OCI-LY1 (cell line): Measurements from ENCODE around the gene CRACR2B.

ENCODE experiments used
- H2AFZ ChIP-seq: fragments of 200-600 bp; sonication (generic), shearing (Covaris generic); 2 replicates; pipeline ENCODE4 v1.6.0; 2014; ENCODE audit warnings: antibody characterized with exemption, mild to moderate bottlenecking, low read length
- H3F3A ChIP-seq: fragments of 200-600 bp; sonication (generic), shearing (Covaris generic); 2 replicates; pipeline ENCODE4 v1.6.0; 2014; ENCODE audit warnings: mild to moderate bottlenecking, antibody characterized with exemption, low read length, moderate library complexity; ENCODE audit not compliant: insufficient read depth
- H3K27ac ChIP-seq: fragments of 200-600 bp; sonication (generic); 2 replicates; pipeline ENCODE4 v1.5.1; 2014; ENCODE audit warnings: low read length, mixed run types, mild to moderate bottlenecking, low read depth; ENCODE audit not compliant: poor library complexity, severe bottlenecking
- H3K27me3 ChIP-seq: fragments of 200-600 bp; sonication (generic); 2 replicates; pipeline ENCODE4 v1.6.0; 2014; ENCODE audit warnings: antibody characterized with exemption, mild to moderate bottlenecking, low read length, moderate library complexity; ENCODE audit not compliant: insufficient read depth
- H3K36me3 ChIP-seq: fragments of 200-600 bp; sonication (generic); 2 replicates; pipeline ENCODE4 v1.6.1; 2014; ENCODE audit warnings: mild to moderate bottlenecking, antibody characterized with exemption, low read length, moderate library complexity, mixed read lengths; ENCODE audit not compliant: insufficient read depth
- H3K4me1 ChIP-seq: fragments of 200-600 bp; sonication (generic); 2 replicates; pipeline ENCODE4 v1.5.1; 2014; ENCODE audit warnings: mild to moderate bottlenecking, low read length, moderate library complexity; ENCODE audit not compliant: insufficient read depth, severe bottlenecking
- H3K4me2 ChIP-seq: fragments of 200-600 bp; sonication (generic), shearing (Covaris generic); 2 replicates; pipeline ENCODE4 v1.6.1; 2014; ENCODE audit warnings: low read length
- H3K4me3 ChIP-seq: fragments of 200-600 bp; sonication (generic); 2 replicates; pipeline ENCODE4 v1.5.1; 2014; ENCODE audit warnings: low read length, low read depth, mild to moderate bottlenecking, mixed read lengths; ENCODE audit not compliant: poor library complexity, severe bottlenecking
- H3K79me2 ChIP-seq: fragments of 200-600 bp; shearing (Covaris generic); 2 replicates; pipeline ENCODE4 v1.6.1; 2016; ENCODE audit warnings: mixed run types, low read length, mixed read lengths; ENCODE audit not compliant: insufficient read depth
- H3K9ac ChIP-seq: fragments of 200-600 bp; sonication (generic), shearing (Covaris generic); 2 replicates; pipeline ENCODE4 v1.6.1; 2014; ENCODE audit warnings: mild to moderate bottlenecking, low read length, mixed read lengths
- H3K9me2 ChIP-seq: fragments of 200-600 bp; sonication (generic), shearing (Covaris generic); 2 replicates; pipeline ENCODE4 v1.6.1; 2014; ENCODE audit warnings: low read depth, mild to moderate bottlenecking, low read length, mixed read lengths
- H3K9me3 ChIP-seq: fragments of 200-600 bp; shearing (Covaris generic); 2 replicates; pipeline ENCODE4 v1.6.1; 2014; ENCODE audit warnings: low read length, mixed read lengths
- H4K20me1 ChIP-seq: fragments of 200-600 bp; sonication (generic), shearing (Covaris generic); 2 replicates; pipeline ENCODE4 v1.6.0; 2016; ENCODE audit warnings: mild to moderate bottlenecking, low read length; ENCODE audit not compliant: insufficient read depth
- CTCF ChIP-seq: fragments of 200-600 bp; sonication (generic), shearing (Covaris generic); IDR thresholded peaks from 2 replicates; pipeline ENCODE4 v1.5.1; 2017; ENCODE audit warnings: mild to moderate bottlenecking, antibody characterized with exemption, low read length, moderate library complexity, mixed read lengths
- EZH2 ChIP-seq: fragments of 200-600 bp; sonication (generic), shearing (Covaris generic); IDR thresholded peaks from 2 replicates; pipeline ENCODE4 v1.8.0; 2017; ENCODE audit warnings: borderline replicate concordance, mixed run types, mild to moderate bottlenecking, antibody characterized with exemption, low read length, moderate library complexity, mixed read lengths

CRACR2B gene

GRCh38 chr11:799641-800316, 27.9 kb upstream of the CRACR2B start:
- no peaks in the 10 kb centered on the region for H4K20me1 ChIP-seq

GRCh38 chr11:800473-800872, 27.2 kb upstream of the CRACR2B start:
- no peaks in the 10 kb centered on the region for H4K20me1 ChIP-seq
- no peaks in the 10 kb centered on the region for H3K27me3 ChIP-seq
- TF ChIP-seq CTCF (no peak), EZH2 (no peak)
- H3K9me2 ChIP-seq = no peaks in the 10 kb centered on the region
- H2AFZ ChIP-seq = no peak overlapping the region
- peaks cover 38% of the 10 kb centered on the region for H3K36me3 ChIP-seq
- H3K9ac ChIP-seq = no peak overlapping the region
- H3K27ac ChIP-seq = no peak overlapping the region
- no peaks in the 10 kb centered on the region for H3F3A ChIP-seq
- no peaks in the 10 kb centered on the region for H3K9me3 ChIP-seq
- no peak overlapping the region for H3K4me2 ChIP-seq
- no peak overlapping the region for H3K4me3 ChIP-seq
- H3K79me2 ChIP-seq = no peaks in the 10 kb centered on the region
- peaks cover 34% of the 10 kb centered on the region for H3K4me1 ChIP-seq

More at GRCh38 chr11:799641-800316, 27.9 kb upstream of the CRACR2B start:
- Histone ChIP-seq H2AFZ (no peak overlapping the region), H3K27me3 (no peaks in the 10 kb centered on the region), H3K27ac (no peak overlapping the region), H3K4me1 (peaks cover 38% of the 10 kb centered on the region), H3K4me2 (no peak overlapping the region), H3K9ac (no peak overlapping the region), H3K36me3 (peaks cover 38% of the 10 kb centered on the region), H3K4me3 (no peak overlapping the region), H3F3A (no peaks in the 10 kb centered on the region), H3K9me2 (no peaks in the 10 kb centered on the region), H3K79me2 (no peaks in the 10 kb centered on the region), H3K9me3 (no peaks in the 10 kb centered on the region)
- TF ChIP-seq CTCF (no peak), EZH2 (no peak)

- H3F3A ChIP-seq = no peaks in the 10 kb centered on the region
- H3K9me3 ChIP-seq = no peaks in the 10 kb centered on the region
- peaks cover 36% of the 10 kb centered on the region for H3K4me1 ChIP-seq
- no peak overlapping the region for H3K27ac ChIP-seq
- H2AFZ ChIP-seq = no peak overlapping the region
- H3K79me2 ChIP-seq = no peaks in the 10 kb centered on the region
- H3K9me2 ChIP-seq = no peaks in the 10 kb centered on the region
- no peak for TF ChIP-seq CTCF
- H4K20me1 ChIP-seq = no peaks in the 10 kb centered on the region
- no peak overlapping the region for H3K9ac ChIP-seq
- H3K4me2 ChIP-seq = no peak overlapping the region
- no peaks in the 10 kb centered on the region for H3K27me3 ChIP-seq
- H3K36me3 ChIP-seq = peaks cover 38% of the 10 kb centered on the region
- H3K4me3 ChIP-seq = no peak overlapping the region
These were observed 26.5 kb upstream of the CRACR2B start for GRCh38 chr11:801097-801780.
